GM12878 (cell line): ENCODE measurements around the gene ABCA4. TPM values are rescaled to one million over a fixed set of nuclear protein-coding genes. Genes with fewer than 3 reads are reported as not detected.

Experiments used
- CREM ChIP-seq: IDR thresholded peaks from 2 replicates; pipeline ENCODE4 v1.6.1; 2014; ENCODE audit warnings: antibody characterized with exemption, low read depth
- ELK1 ChIP-seq: IDR thresholded peaks from 2 replicates; pipeline ENCODE4 v1.6.1; 2012; ENCODE audit warnings: low read depth, low read length, improper control_type of control experiment
- HSF1 ChIP-seq: fragments of 150-350 bp; IDR thresholded peaks from 2 replicates; pipeline ENCODE4 v1.6.1; 2014; ENCODE audit warnings: mild to moderate bottlenecking, low read depth, low read length
- MYC ChIP-seq: IDR thresholded peaks from 2 replicates; pipeline ENCODE4 v1.6.1; 2011; ENCODE audit warnings: mild to moderate bottlenecking, low read length, moderate library complexity, inconsistent platforms; ENCODE audit not compliant: insufficient read depth, insufficient replicate concordance, insufficient read length, severe bottlenecking
- NFYA ChIP-seq: IDR thresholded peaks from 2 replicates; pipeline ENCODE4 v1.6.1; 2011; ENCODE audit warnings: low read depth, mild to moderate bottlenecking, low read length, improper control_type of control experiment, borderline replicate concordance
- PKNOX1 ChIP-seq: fragments of 450-650 bp; IDR thresholded peaks from 2 replicates; pipeline ENCODE4 v1.6.1; 2016; ENCODE audit warnings: mild to moderate bottlenecking
- SKIL ChIP-seq: fragments of 450-650 bp; IDR thresholded peaks from 2 replicates; pipeline ENCODE4 v1.6.1; 2017; ENCODE audit warnings: mild to moderate bottlenecking, low read depth, inconsistent platforms; ENCODE audit not compliant: poor library complexity, severe bottlenecking
- TCF3 ChIP-seq: IDR thresholded peaks from 2 replicates; pipeline ENCODE4 v1.6.1; 2012; ENCODE audit warnings: low read depth, mild to moderate bottlenecking, low read length, borderline replicate concordance; ENCODE audit not compliant: insufficient read depth
- ZNF217 ChIP-seq: fragments of 450-650 bp; IDR thresholded peaks from 2 replicates; pipeline ENCODE4 v1.6.1; 2017; ENCODE audit warnings: antibody characterized with exemption, mild to moderate bottlenecking
- ZNF384 ChIP-seq: IDR thresholded peaks from 2 replicates; pipeline ENCODE4 v1.6.1; 2012; ENCODE audit warnings: low read depth, mild to moderate bottlenecking, low read length, improper control_type of control experiment, borderline replicate concordance
- polyA plus RNA-seq, 11 experiments: library from polyadenylated mRNA; depleted of rRNA in 4 of 11; unstranded in 6 of 11; stranded (reverse) in 5 of 11; fragments of >200 nt; fragmentation: Nextera tagmentation in 4 of 11; fragmentation: Illumina TruSeq in 1 of 11; extraction: Ambion mirVana in 4 of 11; extraction: Trizol in 1 of 11; gene quantifications; 1 replicate in 1 of 11; 2 replicates in 10 of 11; pipeline versions ENCODE4 v1.2.1 to v1.2.3, GENCODE V29; 2011 to 2016; ENCODE audit warnings: inconsistent platforms in 2 of 11, missing spikeins in 2 of 11, low read depth in 1 of 11
- total RNA-seq, 4 experiments: library from RNA; depleted of rRNA in 3 of 4; stranded (reverse); fragments of >200 nt in 3 of 4; fragmentation: Illumina TruSeq in 1 of 4; extraction: Trizol in 1 of 4; gene quantifications; 2 replicates each; pipeline versions ENCODE4 v1.2.1 to v1.2.3, GENCODE V29; 2013 to 2021

ABCA4 gene
- total and polyA plus RNA-seq, 10 of the 15 experiments (the other 5 are each of a cell fraction or from before 2014, with no cell fraction given) = 0.03 to 0.28 (median 0.11) TPM; not detected in 3

DNA sequence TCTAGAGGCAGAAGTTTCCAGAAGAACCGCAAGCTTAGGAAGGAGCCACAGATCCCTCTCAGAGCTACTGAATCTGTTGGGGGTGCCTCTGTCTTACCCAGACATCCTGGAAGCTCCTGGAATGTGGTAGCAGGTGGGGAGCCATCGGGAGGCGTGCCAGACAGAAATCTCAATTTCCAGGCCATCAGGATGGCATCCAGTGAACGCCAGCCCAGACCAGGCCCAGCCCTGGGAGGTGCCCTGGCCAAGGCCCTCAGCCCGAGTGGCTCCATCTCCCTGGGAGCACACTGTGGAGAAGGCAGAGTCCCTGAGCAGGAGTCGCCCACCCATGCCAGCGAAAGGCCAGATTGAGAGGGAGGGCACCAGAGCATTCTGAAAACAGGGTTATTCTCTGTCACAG is 2.5 kb downstream of the ABCA4 start (continued):
- no peak for TF ChIP-seq NFYA
- TF ChIP-seq ELK1 = no peak
- TF ChIP-seq ZNF384 = no peak
- TF ChIP-seq TCF3 = no peak
- no peak for TF ChIP-seq HSF1
- TF ChIP-seq PKNOX1 = no peak
- no peak for TF ChIP-seq CREM
- no peak for TF ChIP-seq SKIL
- TF ChIP-seq ZNF217 = no peak
- TF ChIP-seq MYC = no peak
